ENCODE data around the gene IL15RA. TPM values are rescaled to one million over a fixed set of nuclear protein-coding genes. Genes with fewer than 3 reads are reported as not detected.

IL15RA gene
- total RNA-seq, 1 experiment from 2014 or later = 15.5 TPM

DNA sequence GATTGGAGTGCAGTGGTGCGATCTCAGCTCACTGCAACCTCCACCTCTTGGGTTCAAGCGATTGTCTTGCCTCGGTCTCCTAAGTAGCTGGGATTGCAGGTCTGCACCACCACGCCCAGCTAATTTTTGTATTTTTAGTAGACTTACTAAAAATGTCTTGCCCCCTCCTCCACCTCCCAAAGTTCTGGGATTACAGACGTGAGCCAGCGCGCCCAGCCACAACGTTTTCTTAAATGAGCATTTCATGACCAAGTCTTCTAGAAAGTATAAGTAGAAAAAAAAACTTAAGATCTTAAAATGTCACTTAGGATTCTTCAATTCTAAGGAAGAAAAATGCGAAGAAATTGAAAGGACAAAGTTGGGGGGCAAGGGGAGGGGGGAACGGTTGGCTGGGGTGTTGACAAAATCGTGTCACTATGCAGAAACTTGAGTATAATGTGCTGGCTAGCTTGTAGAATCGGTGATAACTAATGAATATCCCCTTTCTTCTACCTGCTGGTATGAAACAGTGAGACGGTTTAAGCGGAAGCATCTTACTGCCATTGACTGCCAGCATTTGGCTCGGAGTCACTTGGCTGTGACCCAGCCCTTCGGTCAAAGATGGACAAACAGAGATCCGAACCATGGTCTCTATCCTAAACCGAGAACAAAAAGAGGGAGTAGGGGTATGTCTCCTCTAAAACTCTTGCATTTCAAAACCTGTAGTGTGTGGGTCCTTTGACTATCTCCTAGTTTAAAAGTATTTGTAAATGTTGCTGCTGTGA lies 74.7 kb downstream of the IL15RA start:
- H3K9me2 ChIP-seq (ENCODE audit: insufficient read depth) = no peaks in the 10 kb centered on the region
- TF ChIP-seq, protein P1, sequence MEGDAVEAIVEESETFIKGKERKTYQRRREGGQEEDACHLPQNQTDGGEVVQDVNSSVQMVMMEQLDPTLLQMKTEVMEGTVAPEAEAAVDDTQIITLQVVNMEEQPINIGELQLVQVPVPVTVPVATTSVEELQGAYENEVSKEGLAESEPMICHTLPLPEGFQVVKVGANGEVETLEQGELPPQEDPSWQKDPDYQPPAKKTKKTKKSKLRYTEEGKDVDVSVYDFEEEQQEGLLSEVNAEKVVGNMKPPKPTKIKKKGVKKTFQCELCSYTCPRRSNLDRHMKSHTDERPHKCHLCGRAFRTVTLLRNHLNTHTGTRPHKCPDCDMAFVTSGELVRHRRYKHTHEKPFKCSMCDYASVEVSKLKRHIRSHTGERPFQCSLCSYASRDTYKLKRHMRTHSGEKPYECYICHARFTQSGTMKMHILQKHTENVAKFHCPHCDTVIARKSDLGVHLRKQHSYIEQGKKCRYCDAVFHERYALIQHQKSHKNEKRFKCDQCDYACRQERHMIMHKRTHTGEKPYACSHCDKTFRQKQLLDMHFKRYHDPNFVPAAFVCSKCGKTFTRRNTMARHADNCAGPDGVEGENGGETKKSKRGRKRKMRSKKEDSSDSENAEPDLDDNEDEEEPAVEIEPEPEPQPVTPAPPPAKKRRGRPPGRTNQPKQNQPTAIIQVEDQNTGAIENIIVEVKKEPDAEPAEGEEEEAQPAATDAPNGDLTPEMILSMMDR (conservative IDR thresholded peaks at IDR 0.05) = no peak
- TF ChIP-seq EZH2 (IDR thresholded peaks at IDR 0.05; ENCODE audit: low read depth) = no peak
- intact Hi-C loops (cut with micrococcal nuclease; ENCODE audit: unreplicated experiment) = no loop called here
- no peaks in the 10 kb centered on the region for H3K79me2 ChIP-seq (ENCODE audit: low read depth)
- BruUV-seq (replicated peaks) = no TSS peak
- no peaks in the 10 kb centered on the region for H4K20me1 ChIP-seq (ENCODE audit: insufficient read depth)
- no peak overlapping the region for H3K4me3 ChIP-seq
- DNase-seq = no peak
- H3K4me2 ChIP-seq = no peak overlapping the region
- no peak overlapping the region for H3K27ac ChIP-seq
- no peaks in the 10 kb centered on the region for H3K4me1 ChIP-seq (replicated peaks; ENCODE audit: insufficient read depth)
- no peaks in the 10 kb centered on the region for H3K27me3 ChIP-seq (ENCODE audit: insufficient read depth, low read depth)
- H3F3A ChIP-seq (ENCODE audit: insufficient read depth, low read depth) = no peaks in the 10 kb centered on the region
- H3K9me3 ChIP-seq (ENCODE audit: insufficient read depth, low read depth) = no peaks in the 10 kb centered on the region
- POLR2A ChIA-PET (ENCODE audit: unreplicated experiment) = no interaction called here
- H2AFZ ChIP-seq = no peak overlapping the region
- CTCF ChIA-PET = interaction anchor here (0.6 kb wide), 1 partner anchor 56 kb away, joined by 4 read pairs; no protein-coding TSS in a partner anchor
- no peaks in the 10 kb centered on the region for H3K36me3 ChIP-seq (ENCODE audit: low read depth)

Other genes with a start within 250 kb of the IL15RA start
- 152 and 196 TPM in 2 replicates for gene GDI2, start 164.1 kb downstream of the IL15RA start, total RNA-seq (2021)
- 9.8 and 12.2 TPM in 2 replicates for gene ANKRD16, start 87.7 kb downstream of the IL15RA start, total RNA-seq (2021)
- 68.0 and 90.9 TPM in 2 replicates for gene FBH1, start 87.3 kb downstream of the IL15RA start, total RNA-seq (2021)
- gene IL2RA, start 84.8 kb upstream of the IL15RA start, total RNA-seq (2021) = not detected in 2 replicates
- 98.2 and 131 TPM in 2 replicates for gene RBM17, start 111.5 kb upstream of the IL15RA start, total RNA-seq (2021)
- 37.8 and 54.7 TPM in 2 replicates for gene PFKFB3, start 225.4 kb upstream of the IL15RA start, total RNA-seq (2021)